ENCODE measurements around the gene RAD51B. TPM values are rescaled to one million over a fixed set of nuclear protein-coding genes. Genes with fewer than 3 reads are reported as not detected.

The RAD51B gene
- total RNA-seq, 1 experiment from 2014 or later = 16.7 TPM

DNA sequence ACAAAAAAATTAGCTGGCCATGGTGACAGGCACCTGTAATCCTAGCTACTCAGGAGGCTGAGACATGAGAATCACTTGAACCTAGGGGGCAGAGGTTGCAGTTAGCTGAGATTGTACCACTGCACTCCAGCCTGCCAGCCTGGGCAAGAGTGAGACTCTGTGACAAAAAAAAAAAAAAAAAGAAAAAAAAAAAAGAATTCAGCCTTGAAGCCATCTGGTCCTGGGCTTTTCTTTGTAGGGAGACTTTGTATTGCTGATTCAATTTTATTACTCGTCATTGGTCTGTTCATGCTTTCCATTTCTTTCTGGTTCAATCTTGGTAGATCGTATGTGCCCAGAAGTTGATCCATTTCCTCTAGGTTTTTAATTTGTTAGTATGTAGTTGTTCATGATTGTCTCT is 243.1 kb downstream of the RAD51B start:
- Mint-ChIP-seq H3K27ac (no peak overlapping the region), H3K36me3 (ENCODE audit: insufficient read depth in 1 of 3, low read depth in 3 of 3) (peaks cover 0 to 15% (median 4%) of the 10 kb centered on the region in 3 experiments; a peak in 4 of 7 replicates), H3K4me1 (peaks cover 5 to 6% of the 10 kb centered on the region in 2 experiments; a peak in 3 of 4 replicates), H3K27me3 (ENCODE audit: low read depth) (no peaks in the 10 kb centered on the region), H3K9me3 (peaks cover 13 to 14% of the 10 kb centered on the region in 2 experiments; a peak in 4 of 5 replicates), H3K4me3 (no peak overlapping the region; a peak in 1 of 5 replicates)
- H3K23me2 ChIP-seq (ENCODE audit: insufficient read length, low read depth, low read length, poor library complexity, severe bottlenecking) = no peaks in the 10 kb centered on the region
- peaks cover 2% of the 10 kb centered on the region; the same call in 1 of the 2 replicates for H3K79me2 ChIP-seq (ENCODE audit: insufficient read depth, low read length)
- no peak overlapping the region for H3K18ac ChIP-seq (ENCODE audit: insufficient read length, low read depth, low read length)
- H3K9ac ChIP-seq (ENCODE audit: extremely low read depth, insufficient read length, low read length) = no peak overlapping the region
- H3T11ph ChIP-seq (ENCODE audit: low read length) = no peak overlapping the region
- no peak overlapping the region for H4K5ac ChIP-seq (ENCODE audit: insufficient read length, low read depth, low read length)
- H3K4me2 ChIP-seq (ENCODE audit: insufficient read depth, insufficient read length, low read length) = no peak overlapping the region
- H4K91ac ChIP-seq (ENCODE audit: insufficient read length, low read depth, low read length) = no peak overlapping the region
- H2BK5ac ChIP-seq (ENCODE audit: insufficient read length, low read length) = no peak overlapping the region
- no peak overlapping the region for H2AFZ ChIP-seq (ENCODE audit: low read length)
- no peak overlapping the region for H3K4ac ChIP-seq (ENCODE audit: low read depth, low read length)
- H3K27me3 ChIP-seq (ENCODE audit: insufficient read depth, low read length) = no peaks in the 10 kb centered on the region
- H3K14ac ChIP-seq (ENCODE audit: insufficient read depth, low read length) = no peak overlapping the region
- no peak overlapping the region for H4K8ac ChIP-seq (replicated peaks; ENCODE audit: insufficient read length, low read depth, low read length)
- no peak for DNase-seq
- no peaks in the 10 kb centered on the region for H3K4me1 ChIP-seq (ENCODE audit: insufficient read depth, low read length)
- WGBS (ENCODE audit: extremely low coverage, insufficient read length, low lambda C conversion rate) = no CpG with 5 or more reads among the region's 2 CpGs
- H4K20me1 ChIP-seq (ENCODE audit: control insufficient read depth, insufficient read depth, insufficient read length) = no peaks in the 10 kb centered on the region
- no peak overlapping the region for H2BK15ac ChIP-seq (ENCODE audit: low read depth, low read length)
- no peak overlapping the region for H2BK20ac ChIP-seq (ENCODE audit: low read depth, low read length, poor library complexity, severe bottlenecking)
- H3K27ac ChIP-seq (ENCODE audit: insufficient read length, low read depth, low read length) = no peak overlapping the region
- H3K79me1 ChIP-seq (ENCODE audit: insufficient read depth, low read depth, low read length, poor library complexity, severe bottlenecking) = no peaks in the 10 kb centered on the region
- no peak overlapping the region for H2BK12ac ChIP-seq (ENCODE audit: insufficient read length, low read depth, low read length)
- H2AK5ac ChIP-seq (ENCODE audit: insufficient read length, low read length) = no peak overlapping the region
- no peak for TF ChIP-seq CTCF (conservative IDR thresholded peaks at IDR 0.05)
- no peaks in the 10 kb centered on the region for H3K9me3 ChIP-seq (ENCODE audit: control insufficient read depth, low read depth, low read length)
- H2BK120ac ChIP-seq (ENCODE audit: low read depth, low read length, poor library complexity, severe bottlenecking) = no peak overlapping the region
- H3K56ac ChIP-seq (ENCODE audit: insufficient read length, low read depth, low read length) = no peak overlapping the region
- H3K23ac ChIP-seq (ENCODE audit: insufficient read length, low read depth, low read length) = no peak overlapping the region
